ENCODE data around the gene NFIA.

NFIA gene

GRCh38 chr1:61436016-61436415, 353.7 kb downstream of the NFIA start:
- 92 to 93% methylated on average over 3 of the region's 3 CpGs for WGBS, 2 experiments
- Histone ChIP-seq H3K4me3 (ENCODE audit: insufficient read depth, low read depth, low read length) (no peak overlapping the region), H3K9me3 (ENCODE audit: control insufficient read depth, low read length) (no peaks in the 10 kb centered on the region), H3K27me3 (ENCODE audit: control insufficient read depth, insufficient read depth, low read length, poor library complexity, severe bottlenecking) (no peaks in the 10 kb centered on the region), H3K4me1 (ENCODE audit: control insufficient read depth, insufficient read depth, low read length) (no peaks in the 10 kb centered on the region), H3K27ac (ENCODE audit: insufficient read depth, low read depth, low read length, poor library complexity, severe bottlenecking) (no peak overlapping the region), H3K36me3 (ENCODE audit: control insufficient read depth, insufficient read depth, low read length) (no peaks in the 10 kb centered on the region)

DNA sequence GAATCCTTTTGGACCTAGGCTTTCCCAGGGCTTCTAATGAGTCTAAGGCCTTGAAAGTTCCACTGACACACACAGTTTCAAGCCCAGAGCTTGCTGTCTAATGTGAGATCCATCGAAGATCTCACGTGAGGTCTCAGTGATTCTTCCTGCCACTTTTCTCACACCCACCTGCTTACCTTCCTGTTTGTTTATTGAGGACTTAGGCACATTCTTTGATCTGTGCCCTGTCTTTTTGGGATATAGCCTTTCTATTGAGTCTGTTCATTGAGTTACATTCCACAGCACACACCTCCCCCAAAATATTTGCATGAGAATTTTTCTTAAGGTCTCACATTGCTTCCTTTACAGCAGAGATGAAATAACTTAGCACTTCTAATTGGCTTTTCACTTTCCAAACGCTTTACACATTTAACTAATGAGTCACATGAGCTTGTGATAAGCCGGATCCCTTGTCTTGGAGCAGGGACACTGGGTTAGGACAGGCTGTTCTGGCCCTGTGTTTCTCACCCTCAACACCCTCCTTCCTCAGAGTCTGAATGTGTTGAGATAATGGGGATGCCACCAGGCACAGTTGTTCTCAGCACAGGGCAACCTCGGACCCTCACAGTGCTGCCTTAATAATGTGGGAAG, 354.2 kb downstream of the NFIA start:
- Histone ChIP-seq H3K27ac (ENCODE audit: insufficient read depth, low read depth, low read length, poor library complexity, severe bottlenecking) (no peak overlapping the region), H3K36me3 (ENCODE audit: control insufficient read depth, insufficient read depth, low read length) (no peaks in the 10 kb centered on the region), H3K9me3 (ENCODE audit: control insufficient read depth, low read length) (no peaks in the 10 kb centered on the region), H3K4me3 (ENCODE audit: insufficient read depth, low read depth, low read length) (no peak overlapping the region), H3K4me1 (ENCODE audit: control insufficient read depth, insufficient read depth, low read length) (no peaks in the 10 kb centered on the region), H3K27me3 (ENCODE audit: control insufficient read depth, insufficient read depth, low read length, poor library complexity, severe bottlenecking) (no peaks in the 10 kb centered on the region)
- 78 to 80% methylated on average over 5 of the region's 5 CpGs for WGBS, 2 experiments

GRCh38 chr1:61439234-61439633, 356.9 kb downstream of the NFIA start:
- no peaks in the 10 kb centered on the region for H3K9me3 ChIP-seq (ENCODE audit: control insufficient read depth, low read length)
- H3K4me1 ChIP-seq (ENCODE audit: control insufficient read depth, insufficient read depth, low read length), result no peaks in the 10 kb centered on the region
- no peak overlapping the region for H3K27ac ChIP-seq (ENCODE audit: insufficient read depth, low read depth, low read length, poor library complexity, severe bottlenecking)
- H3K4me3 ChIP-seq (ENCODE audit: insufficient read depth, low read depth, low read length), result no peak overlapping the region
- H3K36me3 ChIP-seq (ENCODE audit: control insufficient read depth, insufficient read depth, low read length), result no peaks in the 10 kb centered on the region
- WGBS, 2 experiments, result 87 to 93% methylated on average over 8 of the region's 8 CpGs
- no peaks in the 10 kb centered on the region for H3K27me3 ChIP-seq (ENCODE audit: control insufficient read depth, insufficient read depth, low read length, poor library complexity, severe bottlenecking)

GRCh38 chr1:61441723-61442262, 359.4 kb downstream of the NFIA start:
- Histone ChIP-seq H3K4me1 (ENCODE audit: control insufficient read depth, insufficient read depth, low read length) (no peaks in the 10 kb centered on the region), H3K4me3 (ENCODE audit: insufficient read depth, low read depth, low read length) (no peak overlapping the region)

DNA sequence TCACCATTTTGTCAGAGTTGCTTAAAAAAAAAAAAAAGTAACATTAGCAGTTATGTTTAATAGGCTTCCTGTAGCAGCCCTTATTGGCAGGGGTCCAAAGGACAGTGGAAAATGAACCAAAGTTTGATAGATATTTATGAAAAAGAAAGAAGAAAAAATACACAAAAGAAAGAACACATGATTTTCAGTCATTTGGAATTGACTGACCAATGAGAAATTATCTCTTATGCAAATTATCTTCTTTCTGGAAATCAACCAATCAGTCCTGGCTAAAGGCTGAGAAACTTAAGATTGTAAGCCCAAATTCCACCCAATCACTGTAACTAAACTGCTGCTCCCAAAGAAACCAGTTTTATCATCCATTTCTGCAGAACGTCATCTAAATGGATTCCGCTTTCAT, 360.2 kb downstream of the NFIA start:
- Histone ChIP-seq H3K4me1 (ENCODE audit: control insufficient read depth, insufficient read depth, low read length) (no peaks in the 10 kb centered on the region), H3K27ac (ENCODE audit: insufficient read depth, low read depth, low read length, poor library complexity, severe bottlenecking) (no peak overlapping the region), H3K27me3 (ENCODE audit: control insufficient read depth, insufficient read depth, low read length, poor library complexity, severe bottlenecking) (no peaks in the 10 kb centered on the region), H3K36me3 (ENCODE audit: control insufficient read depth, insufficient read depth, low read length) (no peaks in the 10 kb centered on the region), H3K9me3 (ENCODE audit: control insufficient read depth, low read length) (no peaks in the 10 kb centered on the region), H3K4me3 (ENCODE audit: insufficient read depth, low read depth, low read length) (no peak overlapping the region)
- WGBS, 2 experiments, result 93 to 94% methylated on average over 2 of the region's 2 CpGs

More at GRCh38 chr1:61441723-61442262, 359.4 kb downstream of the NFIA start:
- H3K9me3 ChIP-seq (ENCODE audit: control insufficient read depth, low read length), result no peaks in the 10 kb centered on the region
- 73 to 74% methylated on average over 11 of the region's 11 CpGs for WGBS, 2 experiments
- no peak overlapping the region for H3K27ac ChIP-seq (ENCODE audit: insufficient read depth, low read depth, low read length, poor library complexity, severe bottlenecking)
- no peaks in the 10 kb centered on the region for H3K36me3 ChIP-seq (ENCODE audit: control insufficient read depth, insufficient read depth, low read length)
- H3K27me3 ChIP-seq (ENCODE audit: control insufficient read depth, insufficient read depth, low read length, poor library complexity, severe bottlenecking), result no peaks in the 10 kb centered on the region

DNA sequence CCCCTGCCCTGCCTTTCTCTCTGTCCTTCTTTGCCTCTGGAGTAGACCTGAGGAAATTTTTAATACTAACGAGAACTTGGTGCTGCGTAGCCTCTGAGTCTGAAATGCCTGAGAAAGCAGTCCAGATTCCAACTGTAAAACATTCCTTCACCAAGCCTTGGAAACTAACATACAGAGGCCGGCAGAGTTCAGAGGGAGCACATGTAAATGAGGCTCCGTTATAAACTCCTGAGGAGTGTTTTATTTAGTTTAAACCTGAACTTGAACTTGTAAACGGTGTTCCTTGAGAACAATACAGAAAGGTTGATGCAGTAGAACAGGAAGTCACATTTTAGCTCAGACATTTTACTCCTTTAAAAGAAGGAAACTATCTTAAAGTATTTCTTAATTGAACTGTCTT, 361.9 kb downstream of the NFIA start:
- Histone ChIP-seq H3K4me3 (ENCODE audit: insufficient read depth, low read depth, low read length) (no peak overlapping the region), H3K9me3 (ENCODE audit: control insufficient read depth, low read length) (no peaks in the 10 kb centered on the region), H3K27me3 (ENCODE audit: control insufficient read depth, insufficient read depth, low read length, poor library complexity, severe bottlenecking) (no peaks in the 10 kb centered on the region), H3K36me3 (ENCODE audit: control insufficient read depth, insufficient read depth, low read length) (no peaks in the 10 kb centered on the region), H3K4me1 (ENCODE audit: control insufficient read depth, insufficient read depth, low read length) (no peaks in the 10 kb centered on the region), H3K27ac (ENCODE audit: insufficient read depth, low read depth, low read length, poor library complexity, severe bottlenecking) (no peak overlapping the region)
- 84 to 85% methylated on average over 5 of the region's 5 CpGs for WGBS, 2 experiments

DNA sequence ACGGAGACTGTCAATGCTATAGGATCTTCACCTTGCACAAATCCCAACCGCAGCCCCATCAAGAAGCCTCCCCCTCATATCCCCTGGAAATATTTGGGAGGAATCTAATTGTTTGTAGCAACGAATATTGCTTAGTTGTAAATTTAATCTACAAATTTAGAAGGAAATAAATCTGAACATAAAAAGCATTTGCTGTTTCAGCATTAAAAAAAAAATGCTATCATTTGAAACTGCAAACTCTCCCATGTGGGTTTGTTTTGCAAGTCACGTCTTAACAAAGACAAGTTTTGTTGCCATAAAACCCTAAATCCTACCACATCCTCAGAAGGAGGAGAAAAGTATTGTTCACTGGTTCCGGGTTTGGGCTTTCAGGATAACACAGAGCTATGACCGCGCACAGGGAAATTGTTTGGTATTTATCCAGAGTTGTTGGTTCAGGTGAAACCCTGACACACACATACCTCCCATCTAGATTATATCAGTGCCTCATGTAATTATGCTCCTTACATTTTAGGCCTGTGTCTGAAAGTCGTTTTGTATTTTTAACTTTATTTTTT, 363.0 kb downstream of the NFIA start:
- no peaks in the 10 kb centered on the region for H3K27me3 ChIP-seq (ENCODE audit: control insufficient read depth, insufficient read depth, low read length, poor library complexity, severe bottlenecking)
- 82 to 97% methylated on average over 2 to 7 of the region's 8 CpGs for WGBS, 2 experiments
- H3K4me1 ChIP-seq (ENCODE audit: control insufficient read depth, insufficient read depth, low read length), result peaks cover 2% of the 10 kb centered on the region

GRCh38 chr1:61446531-61446991, 364.2 kb downstream of the NFIA start:
- Histone ChIP-seq H3K4me3 (ENCODE audit: insufficient read depth, low read depth, low read length) (no peak overlapping the region), H3K27me3 (ENCODE audit: control insufficient read depth, insufficient read depth, low read length, poor library complexity, severe bottlenecking) (no peaks in the 10 kb centered on the region), H3K27ac (ENCODE audit: insufficient read depth, low read depth, low read length, poor library complexity, severe bottlenecking) (no peak overlapping the region), H3K9me3 (ENCODE audit: control insufficient read depth, low read length) (no peaks in the 10 kb centered on the region), H3K36me3 (ENCODE audit: control insufficient read depth, insufficient read depth, low read length) (no peaks in the 10 kb centered on the region), H3K4me1 (ENCODE audit: control insufficient read depth, insufficient read depth, low read length) (peaks cover 14% of the 10 kb centered on the region)
- WGBS, 2 experiments, result 95% methylated on average over 7 of the region's 7 CpGs

More for the DNA sequence above, 363.0 kb downstream of the NFIA start:
- no peaks in the 10 kb centered on the region for H3K9me3 ChIP-seq (ENCODE audit: control insufficient read depth, low read length)
- no peak overlapping the region for H3K4me3 ChIP-seq (ENCODE audit: insufficient read depth, low read depth, low read length)
- H3K27ac ChIP-seq (ENCODE audit: insufficient read depth, low read depth, low read length, poor library complexity, severe bottlenecking), result no peak overlapping the region
- no peaks in the 10 kb centered on the region for H3K36me3 ChIP-seq (ENCODE audit: control insufficient read depth, insufficient read depth, low read length)

DNA sequence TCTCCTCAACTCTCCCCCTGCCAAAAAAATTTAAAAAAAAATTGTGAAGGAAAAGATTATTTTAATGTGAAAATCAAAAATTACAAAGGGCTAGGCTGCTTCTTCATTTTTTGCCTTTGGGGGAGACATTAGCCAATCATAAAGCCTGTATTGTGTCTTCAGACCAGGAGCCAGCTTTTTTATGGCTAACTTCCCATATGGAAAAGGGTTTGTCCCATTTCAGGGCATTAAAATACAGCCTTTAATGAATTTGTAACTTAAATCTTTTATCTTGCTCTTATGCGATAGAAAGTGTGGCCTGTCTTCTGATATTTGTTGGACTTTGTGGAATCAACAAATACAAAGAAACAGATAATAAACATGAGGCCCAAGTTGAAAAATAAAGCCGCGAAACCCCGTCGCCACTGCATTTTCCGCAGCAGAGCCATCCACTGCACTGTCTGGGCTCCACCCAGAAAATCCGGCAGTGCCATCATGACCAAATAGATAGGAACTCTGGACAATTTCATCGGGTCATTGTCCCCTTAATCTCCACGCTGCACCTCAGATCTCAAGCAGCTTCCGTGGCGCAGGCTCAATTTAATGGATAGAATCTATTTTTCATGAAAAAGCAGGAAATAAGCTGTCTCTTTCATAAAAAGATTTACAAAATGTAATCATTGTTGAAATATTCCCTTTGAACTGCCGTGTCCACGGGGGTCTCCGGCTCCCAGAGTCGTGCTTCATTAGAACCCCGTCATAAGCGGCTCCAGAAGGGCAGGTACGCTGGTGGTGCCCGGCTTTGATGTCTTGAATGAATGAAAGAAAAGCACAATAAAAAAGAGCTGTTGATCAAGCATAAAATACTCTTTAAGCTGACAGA, 365.0 kb downstream of the NFIA start:
- Histone ChIP-seq H3K4me1 (ENCODE audit: control insufficient read depth, insufficient read depth, low read length) (peaks cover 18% of the 10 kb centered on the region), H3K9me3 (ENCODE audit: control insufficient read depth, low read length) (no peaks in the 10 kb centered on the region), H3K36me3 (ENCODE audit: control insufficient read depth, insufficient read depth, low read length) (no peaks in the 10 kb centered on the region), H3K4me3 (ENCODE audit: insufficient read depth, low read depth, low read length) (no peak overlapping the region), H3K27me3 (ENCODE audit: control insufficient read depth, insufficient read depth, low read length, poor library complexity, severe bottlenecking) (no peaks in the 10 kb centered on the region), H3K27ac (ENCODE audit: insufficient read depth, low read depth, low read length, poor library complexity, severe bottlenecking) (no peak overlapping the region)
- 91 to 94% methylated on average over 19 of the region's 19 CpGs for WGBS, 2 experiments

DNA sequence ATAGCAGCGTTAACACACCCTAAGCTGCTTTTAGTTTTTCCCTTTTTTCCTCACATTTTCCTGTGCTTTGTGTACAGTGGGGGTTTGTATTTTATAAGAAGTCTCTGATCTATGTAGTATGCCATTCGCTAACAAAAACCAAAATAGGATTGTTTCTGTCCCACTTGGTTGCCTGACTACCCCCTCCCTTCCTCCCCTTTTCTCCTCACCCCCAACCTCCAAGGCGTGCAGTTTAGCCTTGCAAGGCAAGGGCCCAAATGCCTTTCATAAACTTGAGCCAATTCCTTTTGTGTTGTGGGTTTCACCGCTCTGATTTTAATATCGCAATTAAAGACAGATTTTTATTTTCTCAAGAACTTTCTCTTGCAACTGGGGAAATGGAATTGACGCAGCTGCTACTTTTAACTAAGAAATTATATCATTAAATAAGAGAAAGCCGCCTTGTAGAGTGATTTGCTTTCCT, 365.6 kb downstream of the NFIA start:
- 86 to 94% methylated on average over 4 to 7 of the region's 7 CpGs for WGBS, 2 experiments
- Histone ChIP-seq H3K36me3 (ENCODE audit: control insufficient read depth, insufficient read depth, low read length) (no peaks in the 10 kb centered on the region), H3K4me1 (ENCODE audit: control insufficient read depth, insufficient read depth, low read length) (peaks cover 25% of the 10 kb centered on the region), H3K9me3 (ENCODE audit: control insufficient read depth, low read length) (no peaks in the 10 kb centered on the region), H3K27ac (ENCODE audit: insufficient read depth, low read depth, low read length, poor library complexity, severe bottlenecking) (no peak overlapping the region), H3K4me3 (ENCODE audit: insufficient read depth, low read depth, low read length) (no peak overlapping the region), H3K27me3 (ENCODE audit: control insufficient read depth, insufficient read depth, low read length, poor library complexity, severe bottlenecking) (no peaks in the 10 kb centered on the region)

All from ectodermal cell (in vitro differentiated cells).